Measurements from ENCODE around the gene SH3PXD2A.
A peak's percentile ranks its signal among the peaks of the same experiment; 100 is the strongest.

SH3PXD2A gene

GRCh38 chr10:103581499-103581898, 273.9 kb downstream of the SH3PXD2A start:
- DNase-seq: no peak
- no peaks in the 10 kb centered on the region for H3K27me3 ChIP-seq (ENCODE audit: insufficient read depth, low read length, poor library complexity)
- H4K8ac ChIP-seq (ENCODE audit: low read depth, low read length): no peak overlapping the region
- H3K79me1 ChIP-seq (ENCODE audit: low read length): no peaks in the 10 kb centered on the region
- no peaks in the 10 kb centered on the region for H3K79me2 ChIP-seq (ENCODE audit: control insufficient read depth, insufficient read depth, low read length)
- no peak overlapping the region for H3K4me2 ChIP-seq (ENCODE audit: low read length)
- no peak overlapping the region for H2BK15ac ChIP-seq (replicated peaks; ENCODE audit: low read depth)
- no peak overlapping the region for H3K23ac ChIP-seq (ENCODE audit: low read length)
- no peaks in the 10 kb centered on the region for H3K36me3 ChIP-seq (ENCODE audit: control insufficient read depth, insufficient read depth, low read length)
- H3K9ac ChIP-seq (ENCODE audit: low read length): no peak overlapping the region
- H2AK5ac ChIP-seq (ENCODE audit: low read length): no peak overlapping the region
- no peaks in the 10 kb centered on the region for H3K4me1 ChIP-seq (ENCODE audit: control insufficient read depth, low read depth, low read length)
- H3K56ac ChIP-seq (ENCODE audit: low read length): no peak overlapping the region
- H2BK120ac ChIP-seq (ENCODE audit: low read depth, low read length): no peak overlapping the region
- no peak overlapping the region for H3K4me3 ChIP-seq (ENCODE audit: low read length)
- H3K4ac ChIP-seq (ENCODE audit: low read depth, low read length): no peak overlapping the region
- H2BK5ac ChIP-seq (ENCODE audit: low read length): no peak overlapping the region
- no peak overlapping the region for H4K5ac ChIP-seq (ENCODE audit: low read length)
- H3K27ac ChIP-seq (ENCODE audit: low read depth, low read length): no peak overlapping the region
- H3K18ac ChIP-seq (ENCODE audit: low read length): no peak overlapping the region

- Histone ChIP-seq H4K5ac (ENCODE audit: low read length) (no peak overlapping the region), H2BK5ac (ENCODE audit: low read length) (no peak overlapping the region), H3K4ac (ENCODE audit: low read depth, low read length) (no peak overlapping the region), H3K36me3 (ENCODE audit: control insufficient read depth, insufficient read depth, low read length) (no peaks in the 10 kb centered on the region), H3K23ac (ENCODE audit: low read length) (no peak overlapping the region), H3K4me2 (ENCODE audit: low read length) (no peak overlapping the region), H3K4me3 (ENCODE audit: low read length) (no peak overlapping the region), H3K79me1 (ENCODE audit: low read length) (no peaks in the 10 kb centered on the region), H4K8ac (ENCODE audit: low read depth, low read length) (no peak overlapping the region), H3K27me3 (ENCODE audit: insufficient read depth, low read length, poor library complexity) (no peaks in the 10 kb centered on the region), H3K18ac (ENCODE audit: low read length) (no peak overlapping the region), H3K9ac (ENCODE audit: low read length) (no peak overlapping the region), H2AK5ac (ENCODE audit: low read length) (no peak overlapping the region), H2BK15ac (replicated peaks; ENCODE audit: low read depth) (no peak overlapping the region), H3K56ac (ENCODE audit: low read length) (no peak overlapping the region), H3K27ac (ENCODE audit: low read depth, low read length) (no peak overlapping the region), H3K79me2 (ENCODE audit: control insufficient read depth, insufficient read depth, low read length) (no peaks in the 10 kb centered on the region), H2BK120ac (ENCODE audit: low read depth, low read length) (no peak overlapping the region), H3K4me1 (ENCODE audit: control insufficient read depth, low read depth, low read length) (no peaks in the 10 kb centered on the region)
- no peak for DNase-seq
- no CpG with 5 or more reads among the region's 7 CpGs for WGBS (ENCODE audit: extremely low coverage, insufficient coverage, low lambda C conversion rate)
Measured at GRCh38 chr10:103580430-103580829, 274.9 kb downstream of the SH3PXD2A start.

- Histone ChIP-seq H4K8ac (ENCODE audit: low read depth, low read length) (no peak overlapping the region), H3K4me3 (ENCODE audit: low read length) (no peak overlapping the region), H3K27me3 (ENCODE audit: insufficient read depth, low read length, poor library complexity) (no peaks in the 10 kb centered on the region), H3K79me1 (ENCODE audit: low read length) (no peaks in the 10 kb centered on the region), H3K4me1 (ENCODE audit: control insufficient read depth, low read depth, low read length) (no peaks in the 10 kb centered on the region), H3K18ac (ENCODE audit: low read length) (no peak overlapping the region), H2AK5ac (ENCODE audit: low read length) (no peak overlapping the region), H4K5ac (ENCODE audit: low read length) (no peak overlapping the region), H3K23ac (ENCODE audit: low read length) (no peak overlapping the region), H3K27ac (ENCODE audit: low read depth, low read length) (no peak overlapping the region), H3K4ac (ENCODE audit: low read depth, low read length) (no peak overlapping the region), H3K56ac (ENCODE audit: low read length) (no peak overlapping the region), H3K9ac (ENCODE audit: low read length) (no peak overlapping the region), H3K4me2 (ENCODE audit: low read length) (no peak overlapping the region), H2BK15ac (replicated peaks; ENCODE audit: low read depth) (no peak overlapping the region), H3K79me2 (ENCODE audit: control insufficient read depth, insufficient read depth, low read length) (no peaks in the 10 kb centered on the region), H2BK120ac (ENCODE audit: low read depth, low read length) (no peak overlapping the region), H3K36me3 (ENCODE audit: control insufficient read depth, insufficient read depth, low read length) (no peaks in the 10 kb centered on the region), H2BK5ac (ENCODE audit: low read length) (no peak overlapping the region)
- no CpG with 5 or more reads among the region's 7 CpGs for WGBS (ENCODE audit: extremely low coverage, insufficient coverage, low lambda C conversion rate)
- peak; percentile 31 for DNase-seq
Measured at GRCh38 chr10:103580011-103580410, 275.4 kb downstream of the SH3PXD2A start.

GRCh38 chr10:103578782-103579382, 276.5 kb downstream of the SH3PXD2A start:
- H3K79me2 ChIP-seq (ENCODE audit: control insufficient read depth, insufficient read depth, low read length): no peaks in the 10 kb centered on the region
- no peak overlapping the region for H2BK5ac ChIP-seq (ENCODE audit: low read length)
- H3K4me3 ChIP-seq (ENCODE audit: low read length): no peak overlapping the region
- no peaks in the 10 kb centered on the region for H3K79me1 ChIP-seq (ENCODE audit: low read length)
- no peak overlapping the region for H3K4ac ChIP-seq (ENCODE audit: low read depth, low read length)
- no peak overlapping the region for H4K5ac ChIP-seq (ENCODE audit: low read length)
- no peak overlapping the region for H3K23ac ChIP-seq (ENCODE audit: low read length)
- H3K27ac ChIP-seq (ENCODE audit: low read depth, low read length): no peak overlapping the region
- H3K56ac ChIP-seq (ENCODE audit: low read length): no peak overlapping the region
- H3K36me3 ChIP-seq (ENCODE audit: control insufficient read depth, insufficient read depth, low read length): no peaks in the 10 kb centered on the region
- no peak overlapping the region for H3K18ac ChIP-seq (ENCODE audit: low read length)
- H3K4me1 ChIP-seq (ENCODE audit: control insufficient read depth, low read depth, low read length): no peaks in the 10 kb centered on the region
- no peaks in the 10 kb centered on the region for H3K27me3 ChIP-seq (ENCODE audit: insufficient read depth, low read length, poor library complexity)
- no peak for DNase-seq
- no peak overlapping the region for H3K4me2 ChIP-seq (ENCODE audit: low read length)
- no peak overlapping the region for H3K9ac ChIP-seq (ENCODE audit: low read length)
- WGBS (ENCODE audit: extremely low coverage, insufficient coverage, low lambda C conversion rate): no CpG with 5 or more reads among the region's 15 CpGs
- no peak overlapping the region for H2AK5ac ChIP-seq (ENCODE audit: low read length)
- H4K8ac ChIP-seq (ENCODE audit: low read depth, low read length): no peak overlapping the region
- no peak overlapping the region for H2BK15ac ChIP-seq (replicated peaks; ENCODE audit: low read depth)
- no peak overlapping the region for H2BK120ac ChIP-seq (ENCODE audit: low read depth, low read length)

DNA sequence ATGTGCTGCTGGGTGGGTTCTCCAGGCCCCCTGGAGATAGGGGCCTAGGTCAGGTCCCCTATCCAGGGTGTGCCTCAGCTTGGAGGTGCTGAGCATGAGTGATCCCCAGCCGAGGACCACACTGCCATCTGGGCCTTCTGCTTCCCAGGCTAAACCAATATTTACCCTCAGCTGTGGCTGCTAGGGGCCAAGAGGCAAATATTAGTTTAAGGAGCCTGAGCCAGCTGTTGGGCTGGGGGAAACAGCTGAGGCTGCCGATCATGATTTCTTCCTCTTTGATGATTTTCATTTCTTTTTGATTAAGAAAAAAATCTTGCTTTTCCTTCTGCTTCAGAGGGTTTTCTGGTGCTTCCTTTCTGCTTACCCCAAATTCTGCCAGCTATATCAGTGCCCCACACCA, 278.5 kb downstream of the SH3PXD2A start:
- Histone ChIP-seq H3K27ac (ENCODE audit: low read depth, low read length) (no peak overlapping the region), H2BK15ac (replicated peaks; ENCODE audit: low read depth) (no peak overlapping the region), H3K18ac (ENCODE audit: low read length) (no peak overlapping the region), H3K4me1 (ENCODE audit: control insufficient read depth, low read depth, low read length) (no peaks in the 10 kb centered on the region), H3K4ac (ENCODE audit: low read depth, low read length) (no peak overlapping the region), H2BK5ac (ENCODE audit: low read length) (no peak overlapping the region), H3K27me3 (ENCODE audit: insufficient read depth, low read length, poor library complexity) (no peaks in the 10 kb centered on the region), H3K79me2 (ENCODE audit: control insufficient read depth, insufficient read depth, low read length) (no peaks in the 10 kb centered on the region), H4K5ac (ENCODE audit: low read length) (no peak overlapping the region), H3K23ac (ENCODE audit: low read length) (no peak overlapping the region), H3K4me3 (ENCODE audit: low read length) (no peak overlapping the region), H3K36me3 (ENCODE audit: control insufficient read depth, insufficient read depth, low read length) (no peaks in the 10 kb centered on the region), H3K79me1 (ENCODE audit: low read length) (no peaks in the 10 kb centered on the region), H3K56ac (ENCODE audit: low read length) (no peak overlapping the region), H3K4me2 (ENCODE audit: low read length) (no peak overlapping the region), H3K9ac (ENCODE audit: low read length) (no peak overlapping the region), H4K8ac (ENCODE audit: low read depth, low read length) (no peak overlapping the region), H2AK5ac (ENCODE audit: low read length) (no peak overlapping the region), H2BK120ac (ENCODE audit: low read depth, low read length) (no peak overlapping the region)
- no peak for DNase-seq
- WGBS (ENCODE audit: extremely low coverage, insufficient coverage, low lambda C conversion rate): no CpG with 5 or more reads among the region's 2 CpGs

DNA sequence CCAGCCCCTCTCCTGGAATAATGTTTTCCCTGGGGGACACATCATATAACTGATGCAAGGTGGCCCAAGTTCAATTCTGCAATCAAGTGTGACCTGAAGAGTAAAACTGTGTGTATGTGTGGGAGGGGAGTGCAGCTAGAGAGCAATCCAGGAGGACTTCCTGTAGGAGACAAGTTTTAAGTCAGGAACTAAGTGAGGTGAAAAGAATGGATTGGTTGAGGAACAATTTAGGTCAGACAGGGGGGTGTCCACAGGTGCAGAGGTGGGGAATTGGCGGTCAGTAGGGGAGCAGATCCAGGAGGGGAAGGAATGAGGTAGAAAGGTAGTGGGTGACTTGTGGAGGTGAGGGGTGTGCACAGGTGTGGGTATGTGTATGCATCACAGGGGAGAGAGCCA, 279.3 kb downstream of the SH3PXD2A start:
- Histone ChIP-seq H3K4me2 (ENCODE audit: low read length) (no peak overlapping the region), H3K27me3 (ENCODE audit: insufficient read depth, low read length, poor library complexity) (no peaks in the 10 kb centered on the region), H3K56ac (ENCODE audit: low read length) (no peak overlapping the region), H3K79me2 (ENCODE audit: control insufficient read depth, insufficient read depth, low read length) (no peaks in the 10 kb centered on the region), H3K79me1 (ENCODE audit: low read length) (no peaks in the 10 kb centered on the region), H2BK15ac (replicated peaks; ENCODE audit: low read depth) (no peak overlapping the region), H4K8ac (ENCODE audit: low read depth, low read length) (no peak overlapping the region), H2BK5ac (ENCODE audit: low read length) (no peak overlapping the region), H3K4ac (ENCODE audit: low read depth, low read length) (no peak overlapping the region), H3K9ac (ENCODE audit: low read length) (no peak overlapping the region), H3K27ac (ENCODE audit: low read depth, low read length) (no peak overlapping the region), H2AK5ac (ENCODE audit: low read length) (no peak overlapping the region), H3K36me3 (ENCODE audit: control insufficient read depth, insufficient read depth, low read length) (no peaks in the 10 kb centered on the region), H3K18ac (ENCODE audit: low read length) (no peak overlapping the region), H2BK120ac (ENCODE audit: low read depth, low read length) (no peak overlapping the region), H3K23ac (ENCODE audit: low read length) (no peak overlapping the region), H3K4me3 (ENCODE audit: low read length) (no peak overlapping the region), H4K5ac (ENCODE audit: low read length) (no peak overlapping the region), H3K4me1 (ENCODE audit: control insufficient read depth, low read depth, low read length) (no peaks in the 10 kb centered on the region)
- DNase-seq: no peak
- WGBS (ENCODE audit: extremely low coverage, insufficient coverage, low lambda C conversion rate): no CpG with 5 or more reads among the region's 1 CpG
